ENCODE data around the gene C7orf57.

The C7orf57 gene

DNA sequence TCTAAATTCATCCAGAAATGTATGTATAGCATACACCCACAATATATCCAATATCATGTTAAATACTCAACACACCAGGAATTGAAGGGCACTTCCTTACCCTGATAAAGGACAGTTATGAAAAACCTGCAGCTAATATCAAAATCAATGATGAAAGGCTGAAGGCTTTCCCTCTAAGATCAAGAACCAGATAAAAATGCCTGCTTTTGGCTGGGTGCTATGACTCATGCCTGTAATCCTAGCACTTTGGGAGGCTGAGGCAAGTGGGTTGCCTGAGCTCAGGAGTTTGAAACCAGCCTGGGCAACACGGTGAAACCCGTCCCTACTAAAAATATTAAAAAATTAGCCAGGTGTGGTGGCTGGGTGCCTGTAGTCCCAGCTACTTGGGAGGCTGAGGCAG lies 32.1 kb downstream of the C7orf57 start:
- no peaks in the 10 kb centered on the region for H3F3A ChIP-seq (ENCODE audit: insufficient read depth, low read length)
- TF ChIP-seq, protein P1, sequence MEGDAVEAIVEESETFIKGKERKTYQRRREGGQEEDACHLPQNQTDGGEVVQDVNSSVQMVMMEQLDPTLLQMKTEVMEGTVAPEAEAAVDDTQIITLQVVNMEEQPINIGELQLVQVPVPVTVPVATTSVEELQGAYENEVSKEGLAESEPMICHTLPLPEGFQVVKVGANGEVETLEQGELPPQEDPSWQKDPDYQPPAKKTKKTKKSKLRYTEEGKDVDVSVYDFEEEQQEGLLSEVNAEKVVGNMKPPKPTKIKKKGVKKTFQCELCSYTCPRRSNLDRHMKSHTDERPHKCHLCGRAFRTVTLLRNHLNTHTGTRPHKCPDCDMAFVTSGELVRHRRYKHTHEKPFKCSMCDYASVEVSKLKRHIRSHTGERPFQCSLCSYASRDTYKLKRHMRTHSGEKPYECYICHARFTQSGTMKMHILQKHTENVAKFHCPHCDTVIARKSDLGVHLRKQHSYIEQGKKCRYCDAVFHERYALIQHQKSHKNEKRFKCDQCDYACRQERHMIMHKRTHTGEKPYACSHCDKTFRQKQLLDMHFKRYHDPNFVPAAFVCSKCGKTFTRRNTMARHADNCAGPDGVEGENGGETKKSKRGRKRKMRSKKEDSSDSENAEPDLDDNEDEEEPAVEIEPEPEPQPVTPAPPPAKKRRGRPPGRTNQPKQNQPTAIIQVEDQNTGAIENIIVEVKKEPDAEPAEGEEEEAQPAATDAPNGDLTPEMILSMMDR (IDR thresholded peaks at IDR 0.05; ENCODE audit: low read length), result no peak
- no peak for TF ChIP-seq EZH2 (IDR thresholded peaks at IDR 0.05; ENCODE audit: borderline replicate concordance, low read length)

DNA sequence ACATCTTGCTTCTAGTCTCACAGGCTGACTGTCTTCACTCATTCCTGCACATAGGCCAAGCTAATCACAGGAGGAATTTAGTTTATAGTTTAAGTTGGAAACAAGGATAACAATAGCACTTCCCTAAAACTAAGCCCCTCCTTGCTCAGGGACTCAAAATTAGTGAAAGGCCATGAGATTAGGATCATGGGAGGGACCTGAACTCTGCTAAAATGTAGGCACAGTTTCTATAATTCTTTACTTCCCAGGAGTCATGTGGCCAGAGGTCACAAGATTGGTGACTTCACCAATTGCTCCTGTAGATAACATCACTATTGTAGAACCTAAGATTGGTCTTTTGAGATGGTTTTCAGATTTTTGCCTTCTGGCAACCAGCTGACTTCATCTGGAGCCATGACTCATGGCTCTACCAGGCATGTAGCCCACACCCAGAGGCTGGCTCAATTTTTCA lies 38.9 kb downstream of the C7orf57 start:
- no peaks in the 10 kb centered on the region for H3K36me3 ChIP-seq (ENCODE audit: insufficient read depth, low read length)
- no peak overlapping the region for H3K27ac ChIP-seq (ENCODE audit: low read depth, low read length, poor library complexity, severe bottlenecking)
- H3K9ac ChIP-seq (ENCODE audit: low read length), result no peak overlapping the region
- TF ChIP-seq, protein P1 (IDR thresholded peaks at IDR 0.05; ENCODE audit: low read length), result no peak
- H3K4me2 ChIP-seq (ENCODE audit: low read length), result no peak overlapping the region
- no peaks in the 10 kb centered on the region for H3K4me1 ChIP-seq (ENCODE audit: insufficient read depth, low read length, severe bottlenecking)
- H3K4me3 ChIP-seq (ENCODE audit: low read depth, low read length, poor library complexity, severe bottlenecking), result no peak overlapping the region
- no peaks in the 10 kb centered on the region for H3K79me2 ChIP-seq (ENCODE audit: insufficient read depth, low read length)
- no peaks in the 10 kb centered on the region for H3K9me2 ChIP-seq (ENCODE audit: low read depth, low read length)
- H3F3A ChIP-seq (ENCODE audit: insufficient read depth, low read length), result no peaks in the 10 kb centered on the region
- H3K9me3 ChIP-seq (ENCODE audit: low read length), result no peaks in the 10 kb centered on the region
- no peaks in the 10 kb centered on the region for H4K20me1 ChIP-seq (ENCODE audit: insufficient read depth, low read length)
- no peaks in the 10 kb centered on the region; the same call in 1 of the 2 replicates for H3K27me3 ChIP-seq (ENCODE audit: insufficient read depth, low read length)
- no peak overlapping the region for H2AFZ ChIP-seq (ENCODE audit: low read length)

More for the DNA sequence above, 32.1 kb downstream of the C7orf57 start:
- no peaks in the 10 kb centered on the region for H3K4me1 ChIP-seq (ENCODE audit: insufficient read depth, low read length, severe bottlenecking)
- no peaks in the 10 kb centered on the region; the same call in 1 of the 2 replicates for H3K9me2 ChIP-seq (ENCODE audit: low read depth, low read length)
- no peaks in the 10 kb centered on the region for H3K79me2 ChIP-seq (ENCODE audit: insufficient read depth, low read length)
- no peaks in the 10 kb centered on the region for H4K20me1 ChIP-seq (ENCODE audit: insufficient read depth, low read length)
- H3K4me3 ChIP-seq (ENCODE audit: low read depth, low read length, poor library complexity, severe bottlenecking), result no peak overlapping the region
- no peak overlapping the region for H3K4me2 ChIP-seq (ENCODE audit: low read length)
- H2AFZ ChIP-seq (ENCODE audit: low read length), result no peak overlapping the region
- H3K27ac ChIP-seq (ENCODE audit: low read depth, low read length, poor library complexity, severe bottlenecking), result no peak overlapping the region
- H3K27me3 ChIP-seq (ENCODE audit: insufficient read depth, low read length), result no peaks in the 10 kb centered on the region
- H3K36me3 ChIP-seq (ENCODE audit: insufficient read depth, low read length), result no peaks in the 10 kb centered on the region
- no peak overlapping the region for H3K9ac ChIP-seq (ENCODE audit: low read length)
- H3K9me3 ChIP-seq (ENCODE audit: low read length), result no peaks in the 10 kb centered on the region

DNA sequence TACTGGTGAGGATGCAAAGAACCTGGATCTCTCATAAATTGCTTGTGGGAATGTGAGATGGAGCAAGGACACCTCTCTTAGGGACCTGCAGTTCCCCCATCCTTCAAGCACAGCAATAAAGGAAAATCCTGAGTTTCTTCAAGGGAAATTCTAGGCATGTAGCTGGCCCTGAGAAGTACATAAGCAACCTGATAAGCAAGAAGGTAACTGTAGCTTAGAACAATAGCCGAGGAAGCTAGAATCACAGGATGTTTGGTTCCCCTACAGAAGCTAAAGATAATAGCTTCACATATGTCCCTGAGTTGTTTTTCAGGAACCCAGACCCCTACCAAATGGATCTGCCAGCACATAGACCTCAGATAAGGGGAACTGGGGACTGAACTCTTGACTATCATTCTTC lies 42.1 kb downstream of the C7orf57 start:
- H3K9me3 ChIP-seq (ENCODE audit: low read length), result no peaks in the 10 kb centered on the region
- TF ChIP-seq EZH2 (IDR thresholded peaks at IDR 0.05; ENCODE audit: borderline replicate concordance, low read length), result no peak
- TF ChIP-seq, protein P1 (IDR thresholded peaks at IDR 0.05; ENCODE audit: low read length), result no peak
- no peak overlapping the region for H3K27ac ChIP-seq (ENCODE audit: low read depth, low read length, poor library complexity, severe bottlenecking)
- no peaks in the 10 kb centered on the region for H3K9me2 ChIP-seq (ENCODE audit: low read depth, low read length)
- no peaks in the 10 kb centered on the region for H3F3A ChIP-seq (ENCODE audit: insufficient read depth, low read length)
- no peaks in the 10 kb centered on the region; the same call in 1 of the 2 replicates for H3K27me3 ChIP-seq (ENCODE audit: insufficient read depth, low read length)
- H3K4me3 ChIP-seq (ENCODE audit: low read depth, low read length, poor library complexity, severe bottlenecking), result no peak overlapping the region
- no peaks in the 10 kb centered on the region for H3K36me3 ChIP-seq (ENCODE audit: insufficient read depth, low read length)
- H3K79me2 ChIP-seq (ENCODE audit: insufficient read depth, low read length), result no peaks in the 10 kb centered on the region
- no peaks in the 10 kb centered on the region for H3K4me1 ChIP-seq (ENCODE audit: insufficient read depth, low read length, severe bottlenecking)
- H4K20me1 ChIP-seq (ENCODE audit: insufficient read depth, low read length), result no peaks in the 10 kb centered on the region
- no peak overlapping the region for H3K4me2 ChIP-seq (ENCODE audit: low read length)
- H3K9ac ChIP-seq (ENCODE audit: low read length), result no peak overlapping the region
- H2AFZ ChIP-seq (ENCODE audit: low read length), result no peak overlapping the region
